HepG2 (cell line): Measurements from ENCODE around the gene TMEM258. TPM values are rescaled to one million over a fixed set of nuclear protein-coding genes. Genes with fewer than 3 reads are reported as not detected.

ENCODE experiments used
- DR1 ChIP-seq: sonication (generic); formaldehyde crosslinking; IDR thresholded peaks from 2 replicates; pipeline ENCODE4 v1.8.0; 2021; ENCODE audit warnings: mild to moderate bottlenecking, missing genetic modification reagents, inconsistent platforms
- ESRRA ChIP-seq: sonication (generic); formaldehyde crosslinking; IDR thresholded peaks from 2 replicates; pipeline ENCODE4 v1.5.1; 2020; ENCODE audit warnings: mild to moderate bottlenecking, low read depth, missing genetic modification reagents
- GATAD1 ChIP-seq: IDR thresholded peaks from 2 replicates; pipeline ENCODE4 v1.6.1; 2016; ENCODE audit warnings: missing genetic modification reagents, missing compliant biosample characterization
- GTF3A ChIP-seq: sonication (generic); formaldehyde crosslinking; conservative IDR thresholded peaks from 2 replicates; pipeline ENCODE4 v1.4.0; 2020; ENCODE audit warnings: mild to moderate bottlenecking, missing genetic modification reagents
- MIER3 ChIP-seq: IDR thresholded peaks from 2 replicates; pipeline ENCODE4 v1.6.1; 2016; ENCODE audit warnings: missing compliant biosample characterization, borderline replicate concordance
- NFIB ChIP-seq: sonication (generic); formaldehyde crosslinking; IDR thresholded peaks from 2 replicates; pipeline ENCODE4 v1.9.0; 2021; ENCODE audit warnings: missing genetic modification reagents, mild to moderate bottlenecking, borderline replicate concordance
- REXO4 ChIP-seq: sonication (generic); formaldehyde crosslinking; IDR thresholded peaks from 2 replicates; pipeline ENCODE4 v1.8.0; 2022; ENCODE audit warnings: missing genetic modification reagents, mild to moderate bottlenecking, borderline replicate concordance
- SMAD3 ChIP-seq: sonication (generic); formaldehyde crosslinking; IDR thresholded peaks from 2 replicates; pipeline ENCODE4 v1.4.0; 2020; ENCODE audit warnings: missing genetic modification reagents
- TBX3 ChIP-seq: fragments of 450-650 bp; IDR thresholded peaks from 2 replicates; pipeline ENCODE4 v1.6.1; 2017; ENCODE audit warnings: antibody characterized with exemption, mild to moderate bottlenecking, inconsistent platforms, borderline replicate concordance
- ZBTB42 ChIP-seq: sonication (generic); formaldehyde crosslinking; IDR thresholded peaks from 2 replicates; pipeline ENCODE4 v1.5.0; 2020; ENCODE audit warnings: mild to moderate bottlenecking, missing genetic modification reagents
- ZKSCAN8 ChIP-seq: IDR thresholded peaks from 2 replicates; pipeline ENCODE4 v1.6.1; 2016; ENCODE audit warnings: borderline replicate concordance, missing genetic modification reagents, missing compliant biosample characterization
- ZNF335 ChIP-seq: sonication (generic); formaldehyde crosslinking; IDR thresholded peaks from 2 replicates; pipeline ENCODE4 v1.4.0; 2020; ENCODE audit warnings: missing genetic modification reagents
- ZNF501 ChIP-seq: sonication (generic); formaldehyde crosslinking; IDR thresholded peaks from 2 replicates; pipeline ENCODE4 v1.5.1; 2020; ENCODE audit warnings: mild to moderate bottlenecking, moderate library complexity, missing genetic modification reagents
- ZNF776 ChIP-seq: sonication (generic); formaldehyde crosslinking; IDR thresholded peaks from 2 replicates; pipeline ENCODE4 v1.4.0; 2020; ENCODE audit warnings: mild to moderate bottlenecking, missing genetic modification reagents
- ZNF891 ChIP-seq: sonication (generic); formaldehyde crosslinking; IDR thresholded peaks from 2 replicates; pipeline ENCODE4 v1.5.0; 2020; ENCODE audit warnings: mild to moderate bottlenecking, missing genetic modification reagents
- polyA plus RNA-seq, 8 experiments: library from polyadenylated mRNA; depleted of rRNA in 3 of 8; stranded (reverse) in 7 of 8; unstranded in 1 of 8; fragments of >200 nt; fragmentation: Illumina TruSeq in 4 of 8; extraction: Trizol in 4 of 8; gene quantifications; 2 replicates each; pipeline versions ENCODE4 v1.2.1 to v1.2.3, GENCODE V29; 2011 to 2016; ENCODE audit warnings: low read depth in 4 of 8, missing spikeins in 1 of 8, mixed read lengths in 1 of 8; ENCODE audit not compliant: insufficient read depth in 1 of 8
- total RNA-seq, 5 experiments: library from RNA; depleted of rRNA; stranded (reverse); fragments of >200 nt; fragmentation: Illumina TruSeq; extraction: Trizol; gene quantifications; 2 replicates each; pipeline ENCODE4 v1.2.3, GENCODE V29; 2016; ENCODE audit warnings: low read depth in 1 of 5
- TF ChIP-seq, protein P1 (sequence below): sonication (generic); formaldehyde crosslinking; IDR thresholded peaks from 2 replicates; pipeline ENCODE4 v1.9.0; 2022; ENCODE audit warnings: low read depth, missing genetic modification reagents
- TF ChIP-seq, protein P2 (sequence below), 2 experiments: sonication (generic) in 1 of 2; formaldehyde crosslinking in 1 of 2; IDR thresholded peaks; 2 replicates each; pipeline versions ENCODE4 v1.4.0 to v1.6.1; 2018 to 2020; ENCODE audit warnings: missing genetic modification reagents in 2 of 2, borderline replicate concordance in 1 of 2, low read depth in 1 of 2, mild to moderate bottlenecking in 1 of 2, missing biosample characterization in 1 of 2
- TF ChIP-seq, protein P3 (sequence below): sonication (generic); formaldehyde crosslinking; IDR thresholded peaks from 2 replicates; pipeline ENCODE4 v1.5.1; 2020; ENCODE audit warnings: missing genetic modification reagents, mild to moderate bottlenecking, borderline replicate concordance
- TF ChIP-seq, protein P4 (sequence below): sonication (generic); formaldehyde crosslinking; IDR thresholded peaks from 2 replicates; pipeline ENCODE4 v1.4.0; 2020; ENCODE audit warnings: mild to moderate bottlenecking, missing genetic modification reagents
- TF ChIP-seq, protein P5 (sequence below): sonication (generic); formaldehyde crosslinking; IDR thresholded peaks from 2 replicates; pipeline ENCODE4 v1.8.0; 2022; ENCODE audit warnings: low read depth, missing genetic modification reagents

The TMEM258 gene
- total and polyA plus RNA-seq, 2 of the 13 experiments (the other 11 are each of a cell fraction or from before 2014, with no cell fraction given), result 175 to 424 TPM

DNA sequence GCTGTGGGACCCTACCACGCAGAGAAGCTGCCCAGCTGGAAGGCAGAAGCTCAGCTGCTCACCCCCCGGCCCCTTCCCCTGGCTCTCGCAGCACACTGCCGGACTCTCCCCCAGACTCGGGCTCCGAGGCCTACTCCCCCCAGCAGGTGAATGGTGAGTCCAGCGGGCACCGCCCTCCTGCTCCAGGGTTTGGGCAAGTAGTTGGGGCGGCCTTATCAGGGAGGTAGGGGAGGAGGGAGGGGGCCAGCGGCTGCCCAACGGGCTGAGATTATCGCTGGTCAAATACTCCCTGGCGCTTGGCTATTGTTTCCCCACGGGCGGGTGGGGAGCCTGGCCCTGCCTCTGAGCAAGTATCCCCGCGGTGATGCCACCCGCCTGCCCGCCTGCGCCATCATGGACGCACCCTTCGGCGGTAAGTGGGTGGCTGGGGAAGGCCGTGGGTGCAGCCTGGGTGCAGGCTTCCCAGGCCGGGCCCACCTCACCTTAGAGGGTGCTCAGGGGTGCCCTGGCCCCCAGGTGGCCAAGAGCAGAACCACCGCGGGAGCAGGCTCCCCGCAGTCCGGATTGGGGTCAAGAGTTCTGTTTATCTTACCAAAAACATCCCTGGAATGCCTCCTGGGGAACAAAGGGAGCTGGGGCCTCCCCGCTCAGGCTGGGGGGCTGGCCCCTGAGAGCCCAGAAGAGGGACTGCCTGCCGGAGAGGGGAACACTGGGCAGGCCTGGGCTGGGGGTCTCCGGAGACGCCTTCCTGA, 23.1 kb downstream of the TMEM258 start (continued):
- no peak for TF ChIP-seq MIER3 (CRISPR knock-in tag)
- TF ChIP-seq ZNF501 (CRISPR knock-in tag), result 0 out of 2 replicates have a peak, but pooled peaks have one; percentile 28
- TF ChIP-seq, protein P1, sequence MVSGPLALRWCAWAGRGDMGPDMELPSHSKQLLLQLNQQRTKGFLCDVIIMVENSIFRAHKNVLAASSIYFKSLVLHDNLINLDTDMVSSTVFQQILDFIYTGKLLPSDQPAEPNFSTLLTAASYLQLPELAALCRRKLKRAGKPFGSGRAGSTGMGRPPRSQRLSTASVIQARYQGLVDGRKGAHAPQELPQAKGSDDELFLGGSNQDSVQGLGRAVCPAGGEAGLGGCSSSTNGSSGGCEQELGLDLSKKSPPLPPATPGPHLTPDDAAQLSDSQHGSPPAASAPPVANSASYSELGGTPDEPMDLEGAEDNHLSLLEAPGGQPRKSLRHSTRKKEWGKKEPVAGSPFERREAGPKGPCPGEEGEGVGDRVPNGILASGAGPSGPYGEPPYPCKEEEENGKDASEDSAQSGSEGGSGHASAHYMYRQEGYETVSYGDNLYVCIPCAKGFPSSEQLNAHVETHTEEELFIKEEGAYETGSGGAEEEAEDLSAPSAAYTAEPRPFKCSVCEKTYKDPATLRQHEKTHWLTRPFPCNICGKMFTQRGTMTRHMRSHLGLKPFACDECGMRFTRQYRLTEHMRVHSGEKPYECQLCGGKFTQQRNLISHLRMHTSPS (CRISPR knock-in tag), result peak; percentile 87; the same call in 1 of the 2 replicates
- TF ChIP-seq NFIB (CRISPR knock-in tag), result no peak
- TF ChIP-seq, protein P2, sequence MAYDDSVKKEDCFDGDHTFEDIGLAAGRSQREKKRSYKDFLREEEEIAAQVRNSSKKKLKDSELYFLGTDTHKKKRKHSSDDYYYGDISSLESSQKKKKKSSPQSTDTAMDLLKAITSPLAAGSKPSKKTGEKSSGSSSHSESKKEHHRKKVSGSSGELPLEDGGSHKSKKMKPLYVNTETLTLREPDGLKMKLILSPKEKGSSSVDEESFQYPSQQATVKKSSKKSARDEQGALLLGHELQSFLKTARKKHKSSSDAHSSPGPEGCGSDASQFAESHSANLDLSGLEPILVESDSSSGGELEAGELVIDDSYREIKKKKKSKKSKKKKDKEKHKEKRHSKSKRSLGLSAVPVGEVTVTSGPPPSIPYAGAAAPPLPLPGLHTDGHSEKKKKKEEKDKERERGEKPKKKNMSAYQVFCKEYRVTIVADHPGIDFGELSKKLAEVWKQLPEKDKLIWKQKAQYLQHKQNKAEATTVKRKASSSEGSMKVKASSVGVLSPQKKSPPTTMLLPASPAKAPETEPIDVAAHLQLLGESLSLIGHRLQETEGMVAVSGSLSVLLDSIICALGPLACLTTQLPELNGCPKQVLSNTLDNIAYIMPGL (CRISPR knock-in tag; IDR thresholded peaks at IDR 0.05; ENCODE audit: borderline replicate concordance in 1 of 2, low read depth in 1 of 2), result peak in 1 of 2 experiments; percentile 58; a peak in 3 of 4 replicates
- peak; percentile 43; the same call in 1 of the 2 replicates for TF ChIP-seq SMAD3 (CRISPR knock-in tag)
- TF ChIP-seq ZNF776 (CRISPR knock-in tag), result peak; percentile 58; the same call in 1 of the 2 replicates
- no peak for TF ChIP-seq GTF3A (CRISPR knock-in tag)
- TF ChIP-seq, protein P3, sequence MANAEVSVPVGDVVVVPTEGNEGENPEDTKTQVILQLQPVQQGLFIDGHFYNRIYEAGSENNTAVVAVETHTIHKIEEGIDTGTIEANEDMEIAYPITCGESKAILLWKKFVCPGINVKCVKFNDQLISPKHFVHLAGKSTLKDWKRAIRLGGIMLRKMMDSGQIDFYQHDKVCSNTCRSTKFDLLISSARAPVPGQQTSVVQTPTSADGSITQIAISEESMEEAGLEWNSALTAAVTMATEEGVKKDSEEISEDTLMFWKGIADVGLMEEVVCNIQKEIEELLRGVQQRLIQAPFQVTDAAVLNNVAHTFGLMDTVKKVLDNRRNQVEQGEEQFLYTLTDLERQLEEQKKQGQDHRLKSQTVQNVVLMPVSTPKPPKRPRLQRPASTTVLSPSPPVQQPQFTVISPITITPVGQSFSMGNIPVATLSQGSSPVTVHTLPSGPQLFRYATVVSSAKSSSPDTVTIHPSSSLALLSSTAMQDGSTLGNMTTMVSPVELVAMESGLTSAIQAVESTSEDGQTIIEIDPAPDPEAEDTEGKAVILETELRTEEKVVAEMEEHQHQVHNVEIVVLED (CRISPR knock-in tag), result peak; percentile 37; the same call in 1 of the 2 replicates
- TF ChIP-seq ZNF891 (CRISPR knock-in tag), result no peak
- TF ChIP-seq, protein P4, sequence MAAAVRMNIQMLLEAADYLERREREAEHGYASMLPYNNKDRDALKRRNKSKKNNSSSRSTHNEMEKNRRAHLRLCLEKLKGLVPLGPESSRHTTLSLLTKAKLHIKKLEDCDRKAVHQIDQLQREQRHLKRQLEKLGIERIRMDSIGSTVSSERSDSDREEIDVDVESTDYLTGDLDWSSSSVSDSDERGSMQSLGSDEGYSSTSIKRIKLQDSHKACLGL (CRISPR knock-in tag), result no peak
- no peak for TF ChIP-seq GATAD1 (CRISPR knock-in tag)
- no peak for TF ChIP-seq TBX3
- 0 out of 2 replicates have a peak, but pooled peaks have one; percentile 32 for TF ChIP-seq ZKSCAN8 (CRISPR knock-in tag)
- no peak for TF ChIP-seq REXO4 (CRISPR knock-in tag)
- TF ChIP-seq, protein P5, sequence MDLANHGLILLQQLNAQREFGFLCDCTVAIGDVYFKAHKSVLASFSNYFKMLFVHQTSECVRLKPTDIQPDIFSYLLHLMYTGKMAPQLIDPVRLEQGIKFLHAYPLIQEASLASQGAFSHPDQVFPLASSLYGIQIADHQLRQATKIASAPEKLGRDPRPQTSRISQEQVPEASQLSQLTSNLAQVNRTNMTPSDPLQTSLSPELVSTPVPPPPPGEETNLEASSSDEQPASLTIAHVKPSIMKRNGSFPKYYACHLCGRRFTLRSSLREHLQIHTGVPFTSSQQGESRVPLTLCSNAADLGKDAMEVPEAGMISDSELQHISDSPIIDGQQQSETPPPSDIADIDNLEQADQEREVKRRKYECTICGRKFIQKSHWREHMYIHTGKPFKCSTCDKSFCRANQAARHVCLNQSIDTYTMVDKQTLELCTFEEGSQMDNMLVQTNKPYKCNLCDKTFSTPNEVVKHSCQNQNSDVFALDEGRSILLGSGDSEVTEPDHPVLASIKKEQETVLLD (CRISPR knock-in tag), result no peak
- peak; percentile 33; the same call in 1 of the 2 replicates for TF ChIP-seq ESRRA
- TF ChIP-seq ZNF335 (CRISPR knock-in tag), result no peak
- peak; percentile 38; the same call in 1 of the 2 replicates for TF ChIP-seq DR1
- TF ChIP-seq ZBTB42, result no peak; the same call in 1 of the 2 replicates
